Measurements from ENCODE around the gene SUPT6H. TPM values are rescaled to one million over a fixed set of nuclear protein-coding genes. Genes with fewer than 3 reads are reported as not detected.

Gene SUPT6H
- total and polyA plus RNA-seq, 2 experiments from 2014 or later, result 32.6 to 50.8 TPM

DNA sequence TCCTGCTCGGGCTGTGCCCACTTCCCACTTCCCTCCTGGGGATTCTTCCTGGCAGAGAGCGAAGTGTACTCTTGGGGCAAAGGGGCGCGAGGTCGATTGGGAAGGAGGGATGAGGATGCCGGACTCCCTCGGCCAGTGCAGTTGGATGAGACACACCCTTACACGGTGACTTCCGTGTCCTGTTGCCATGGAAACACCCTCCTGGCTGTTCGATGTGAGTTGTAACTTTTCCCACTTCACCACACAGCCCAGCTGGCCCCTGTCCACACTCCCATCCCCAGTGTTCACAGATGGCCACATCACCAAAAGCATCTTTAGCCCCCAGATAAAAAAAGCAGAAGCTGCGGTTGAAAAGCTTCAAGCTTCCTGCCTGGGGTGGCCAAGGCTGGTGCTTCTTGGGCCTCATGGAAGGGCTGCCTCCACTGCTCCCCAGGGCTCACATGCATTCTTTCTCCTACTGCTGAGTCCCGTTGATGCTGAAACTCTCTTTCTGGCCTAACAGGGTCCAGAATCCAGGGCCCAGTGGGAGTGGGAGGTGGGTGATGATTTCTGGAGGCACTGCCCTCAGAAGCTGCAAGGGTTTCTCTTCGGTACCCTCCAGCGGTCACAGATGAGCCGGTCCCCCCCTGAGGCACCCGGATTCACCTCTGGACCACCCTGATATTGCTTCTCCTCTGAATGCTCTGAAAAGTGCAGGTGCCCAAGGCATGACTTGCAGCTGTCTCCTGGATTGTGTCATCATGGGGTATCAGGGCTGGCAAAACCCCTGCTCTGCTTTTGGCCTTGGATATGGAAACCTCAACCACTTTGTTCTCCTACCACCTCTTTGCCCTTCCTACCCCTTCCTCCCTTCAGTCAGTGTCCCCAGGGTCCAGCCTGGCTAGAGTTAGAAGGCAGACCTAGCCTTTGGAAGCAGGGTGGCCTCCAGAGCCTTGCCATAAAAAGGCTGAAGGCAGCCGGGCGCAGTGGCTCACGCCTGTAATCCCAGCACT is 79.6 kb downstream of the SUPT6H start:
- H4K20me1 ChIP-seq (ENCODE audit: insufficient read depth, poor library complexity, severe bottlenecking), result peaks cover 12% of the 10 kb centered on the region
- DNase-seq (ENCODE audit: low spot score), result peak; percentile 14
- no peaks in the 10 kb centered on the region for H3K9me3 ChIP-seq (ENCODE audit: low read depth)
- H3K4me3 ChIP-seq, result no peak overlapping the region
- peak overlapping the region; percentile 100 for H3K27ac ChIP-seq
- H3K4me1 ChIP-seq (ENCODE audit: insufficient read depth), result peaks cover 21% of the 10 kb centered on the region
- no peak for TF ChIP-seq EZH2 (IDR thresholded peaks at IDR 0.05; ENCODE audit: borderline replicate concordance)
- TF ChIP-seq, protein P1, sequence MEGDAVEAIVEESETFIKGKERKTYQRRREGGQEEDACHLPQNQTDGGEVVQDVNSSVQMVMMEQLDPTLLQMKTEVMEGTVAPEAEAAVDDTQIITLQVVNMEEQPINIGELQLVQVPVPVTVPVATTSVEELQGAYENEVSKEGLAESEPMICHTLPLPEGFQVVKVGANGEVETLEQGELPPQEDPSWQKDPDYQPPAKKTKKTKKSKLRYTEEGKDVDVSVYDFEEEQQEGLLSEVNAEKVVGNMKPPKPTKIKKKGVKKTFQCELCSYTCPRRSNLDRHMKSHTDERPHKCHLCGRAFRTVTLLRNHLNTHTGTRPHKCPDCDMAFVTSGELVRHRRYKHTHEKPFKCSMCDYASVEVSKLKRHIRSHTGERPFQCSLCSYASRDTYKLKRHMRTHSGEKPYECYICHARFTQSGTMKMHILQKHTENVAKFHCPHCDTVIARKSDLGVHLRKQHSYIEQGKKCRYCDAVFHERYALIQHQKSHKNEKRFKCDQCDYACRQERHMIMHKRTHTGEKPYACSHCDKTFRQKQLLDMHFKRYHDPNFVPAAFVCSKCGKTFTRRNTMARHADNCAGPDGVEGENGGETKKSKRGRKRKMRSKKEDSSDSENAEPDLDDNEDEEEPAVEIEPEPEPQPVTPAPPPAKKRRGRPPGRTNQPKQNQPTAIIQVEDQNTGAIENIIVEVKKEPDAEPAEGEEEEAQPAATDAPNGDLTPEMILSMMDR (IDR thresholded peaks at IDR 0.05; ENCODE audit: poor library complexity), result no peak
- H3K27me3 ChIP-seq, result no peaks in the 10 kb centered on the region
- H3K36me3 ChIP-seq (replicated peaks; ENCODE audit: insufficient read depth, low read depth), result no peaks in the 10 kb centered on the region
- no peak overlapping the region for H3K4me2 ChIP-seq
- H3K9me2 ChIP-seq (replicated peaks; ENCODE audit: insufficient read depth), result no peaks in the 10 kb centered on the region
- peaks cover 31% of the 10 kb centered on the region for H3K79me2 ChIP-seq
- H2AFZ ChIP-seq, result no peak overlapping the region
- 86% methylated on average over 19 of the region's 19 CpGs for WGBS (ENCODE audit: low lambda C conversion rate, missing lambda C conversion rate)

DNA sequence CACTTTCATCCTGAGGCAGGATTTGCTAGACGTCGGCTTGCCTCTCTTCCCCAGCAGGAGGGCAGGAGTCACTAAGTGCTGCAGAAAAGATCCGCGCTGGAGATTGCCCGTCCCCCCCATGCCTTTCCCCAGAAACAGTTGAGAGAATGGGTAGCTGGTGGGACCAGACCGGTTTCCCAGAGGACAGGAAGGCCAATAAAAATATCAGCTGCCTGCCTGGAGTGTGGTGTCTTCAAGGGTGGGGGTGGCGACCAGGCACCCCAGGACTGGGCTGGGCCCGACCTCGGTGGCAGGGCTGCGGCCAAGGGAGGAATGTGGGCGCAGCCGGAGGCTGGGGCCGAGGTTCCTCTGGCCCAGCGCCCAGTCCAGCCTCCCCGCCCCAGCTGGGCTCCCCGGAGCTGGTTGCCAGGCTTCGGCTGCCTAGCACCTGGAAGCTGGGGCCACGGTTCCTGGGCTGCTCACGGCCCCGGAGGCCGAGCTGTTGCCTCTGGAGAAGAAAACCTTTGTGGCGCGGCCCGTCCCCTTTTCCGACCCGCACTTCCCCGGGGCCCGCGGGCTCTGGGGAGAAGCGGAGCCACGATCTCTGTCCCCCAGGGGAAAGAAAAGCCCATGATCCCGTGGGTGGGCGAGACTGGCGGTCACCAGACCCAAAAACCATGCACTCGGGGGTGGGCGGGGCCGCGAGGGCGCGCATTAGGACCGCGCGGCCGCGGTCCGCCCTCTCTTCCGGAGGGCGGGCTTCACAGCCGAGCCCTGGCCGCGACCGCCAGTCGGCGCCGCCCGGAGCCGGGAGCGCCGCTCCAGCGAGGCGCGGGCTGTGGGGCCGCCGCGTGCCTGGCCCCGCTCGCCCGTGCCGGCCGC is 81.5 kb downstream of the SUPT6H start, which contains the start of gene TRAF4:
TRAF4 (plus strand) TSS at position 769 of the 861 bp plus-strand sequence. CDS start 102 bp downstream, outside the sequence.
- H3K79me2 ChIP-seq, result peaks cover 49% of the 10 kb centered on the region
- H3K27me3 ChIP-seq, result no peaks in the 10 kb centered on the region
- H2AFZ ChIP-seq, result peak within 1 kb of the TSS; percentile 61
- peaks cover 33% of the 10 kb centered on the region for H3K4me1 ChIP-seq (ENCODE audit: insufficient read depth)
- H3K36me3 ChIP-seq (replicated peaks; ENCODE audit: insufficient read depth, low read depth), result no peaks in the 10 kb centered on the region
- peaks cover 30% of the 10 kb centered on the region for H4K20me1 ChIP-seq (ENCODE audit: insufficient read depth, poor library complexity, severe bottlenecking)
- DNase-seq (ENCODE audit: low spot score), result peak; percentile 96
- H3K4me2 ChIP-seq, result peak within 1 kb of the TSS; percentile 97
- no peaks in the 10 kb centered on the region for H3K9me3 ChIP-seq (ENCODE audit: low read depth)
- under 1% methylated on average over 30 of the region's 70 CpGs for WGBS (ENCODE audit: low lambda C conversion rate, missing lambda C conversion rate)
- H3K27ac ChIP-seq, result peak within 1 kb of the TSS; percentile 100
- TF ChIP-seq, protein P1 (IDR thresholded peaks at IDR 0.05; ENCODE audit: poor library complexity), result no peak
- TF ChIP-seq EZH2 (IDR thresholded peaks at IDR 0.05; ENCODE audit: borderline replicate concordance) (no peak), EZH2phosphoT487 (IDR thresholded peaks at IDR 0.05; ENCODE audit: low read depth, severe bottlenecking, unreplicated experiment) (no peak)
- no peaks in the 10 kb centered on the region for H3K9me2 ChIP-seq (replicated peaks; ENCODE audit: insufficient read depth)
- peak within 1 kb of the TSS; percentile 60 for H3K4me3 ChIP-seq

DNA sequence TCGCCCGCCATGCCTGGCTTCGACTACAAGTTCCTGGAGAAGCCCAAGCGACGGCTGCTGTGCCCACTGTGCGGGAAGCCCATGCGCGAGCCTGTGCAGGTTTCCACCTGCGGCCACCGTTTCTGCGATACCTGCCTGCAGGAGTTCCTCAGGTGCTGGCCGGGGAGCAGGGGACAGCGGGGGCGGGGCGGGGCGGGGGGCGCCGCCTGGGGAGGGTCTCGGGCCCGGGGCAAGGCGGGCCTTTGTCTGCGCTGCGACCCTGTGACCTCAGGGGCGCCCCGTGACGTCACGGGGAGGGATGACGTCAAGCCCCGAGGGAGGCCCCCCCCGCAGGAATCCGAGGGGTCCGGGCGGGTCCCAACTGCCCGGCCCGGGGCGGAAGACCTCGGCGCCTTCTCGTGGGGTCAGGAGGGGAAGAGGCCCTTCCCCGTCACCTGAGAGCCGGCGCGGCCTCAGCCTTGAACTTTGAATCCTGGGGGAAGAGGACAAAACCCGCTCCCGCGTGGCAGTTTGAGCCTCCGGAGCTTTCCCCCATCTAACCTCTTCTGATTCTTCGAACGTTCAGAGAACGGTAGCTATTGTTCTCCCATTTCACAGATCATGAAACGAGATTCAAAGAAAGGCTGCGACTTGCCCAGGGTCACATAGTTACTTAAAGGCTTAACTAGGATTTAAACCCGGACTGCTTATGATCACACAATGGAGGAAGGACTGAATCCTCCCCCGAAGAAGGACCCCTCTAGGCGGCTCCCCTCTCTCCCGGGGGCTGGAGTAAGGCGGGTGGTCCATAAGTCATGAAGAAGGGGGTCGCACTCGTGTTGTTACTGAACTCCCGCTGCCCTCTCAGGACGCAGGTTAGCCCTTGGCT is 82.3 kb downstream of the SUPT6H start:
- peak; percentile 90 for DNase-seq (ENCODE audit: low spot score)
- H3K27me3 ChIP-seq, result no peaks in the 10 kb centered on the region
- peak overlapping the region; percentile 100 for H3K27ac ChIP-seq
- no peak for TF ChIP-seq EZH2 (IDR thresholded peaks at IDR 0.05; ENCODE audit: borderline replicate concordance)
- TF ChIP-seq EZH2phosphoT487 (IDR thresholded peaks at IDR 0.05; ENCODE audit: low read depth, severe bottlenecking, unreplicated experiment), result no peak
- TF ChIP-seq, protein P1 (IDR thresholded peaks at IDR 0.05; ENCODE audit: poor library complexity), result no peak
- peaks cover 54% of the 10 kb centered on the region for H3K79me2 ChIP-seq
- H3K36me3 ChIP-seq (replicated peaks; ENCODE audit: insufficient read depth, low read depth), result no peaks in the 10 kb centered on the region
- H4K20me1 ChIP-seq (ENCODE audit: insufficient read depth, poor library complexity, severe bottlenecking), result peaks cover 31% of the 10 kb centered on the region
- peak overlapping the region; percentile 97 for H3K4me2 ChIP-seq
- under 1% methylated on average over 46 of the region's 61 CpGs for WGBS (ENCODE audit: low lambda C conversion rate, missing lambda C conversion rate)
- no peak overlapping the region for H2AFZ ChIP-seq
- H3K4me3 ChIP-seq, result peak overlapping the region; percentile 54
- H3K9me2 ChIP-seq (replicated peaks; ENCODE audit: insufficient read depth), result no peaks in the 10 kb centered on the region
- peaks cover 33% of the 10 kb centered on the region for H3K4me1 ChIP-seq (ENCODE audit: insufficient read depth)
- no peaks in the 10 kb centered on the region for H3K9me3 ChIP-seq (ENCODE audit: low read depth)

All from hepatocyte (in vitro differentiated cells).